Hepatocyte (in vitro differentiated cells): ENCODE results near the gene BARX2. TPM values are rescaled to one million over a fixed set of nuclear protein-coding genes. Genes with fewer than 3 reads are reported as not detected.
A peak's percentile ranks its signal among the peaks of the same experiment; 100 is the strongest.

ENCODE experiments used
- DNase-seq: peaks from one replicate; pipeline ENCODE4 v3.0.0-alpha.2; 2016; ENCODE audit warnings: low spot score
- H2AFZ ChIP-seq: fragments of 200-600 bp; sonication (generic); 2 replicates; pipeline ENCODE4 v1.6.0; 2016; ENCODE audit warnings: antibody characterized with exemption, mild to moderate bottlenecking
- H3K27ac ChIP-seq: fragments of 200-600 bp; sonication (generic); 2 replicates; pipeline ENCODE4 v1.5.1; 2016; ENCODE audit warnings: mild to moderate bottlenecking
- H3K27me3 ChIP-seq: fragments of 200-600 bp; sonication (generic); 2 replicates; pipeline ENCODE4 v1.6.1; 2016
- H3K36me3 ChIP-seq: fragments of 200-600 bp; sonication (generic); replicated peaks from 2 replicates; pipeline ENCODE4 v1.5.1; 2016; ENCODE audit warnings: low read depth; ENCODE audit not compliant: insufficient read depth
- H3K4me1 ChIP-seq: fragments of 200-600 bp; sonication (generic); 2 replicates; pipeline ENCODE4 v1.5.1; 2016; ENCODE audit warnings: mild to moderate bottlenecking, moderate library complexity; ENCODE audit not compliant: insufficient read depth
- H3K4me2 ChIP-seq: fragments of 200-600 bp; sonication (generic); 2 replicates; pipeline ENCODE4 v1.6.0; 2016
- H3K4me3 ChIP-seq: fragments of 200-600 bp; sonication (generic); 2 replicates; pipeline ENCODE4 v1.5.1; 2016; ENCODE audit warnings: mild to moderate bottlenecking
- H3K79me2 ChIP-seq: fragments of 200-600 bp; sonication (generic); 2 replicates; pipeline ENCODE4 v1.6.0; 2017; ENCODE audit warnings: mild to moderate bottlenecking
- H3K9me2 ChIP-seq: fragments of 200-600 bp; sonication (generic); replicated peaks from 2 replicates; pipeline ENCODE4 v1.6.0; 2017; ENCODE audit warnings: mild to moderate bottlenecking; ENCODE audit not compliant: insufficient read depth
- H3K9me3 ChIP-seq: fragments of 200-600 bp; sonication (generic); 2 replicates; pipeline ENCODE4 v1.5.1; 2016; ENCODE audit warnings: low read depth, mild to moderate bottlenecking
- H4K20me1 ChIP-seq: fragments of 200-600 bp; sonication (generic); 2 replicates; pipeline ENCODE4 v1.6.0; 2016; ENCODE audit warnings: mild to moderate bottlenecking; ENCODE audit not compliant: insufficient read depth, poor library complexity, severe bottlenecking
- CTCF ChIP-seq: fragments of 200-600 bp; sonication (generic); IDR thresholded peaks from 2 replicates; pipeline ENCODE4 v1.5.1; 2016; ENCODE audit warnings: antibody characterized with exemption, mild to moderate bottlenecking; ENCODE audit not compliant: poor library complexity
- EZH2 ChIP-seq: fragments of 200-600 bp; sonication (generic); IDR thresholded peaks from 2 replicates; pipeline ENCODE4 v1.6.1; 2016; ENCODE audit warnings: antibody characterized with exemption, mild to moderate bottlenecking, borderline replicate concordance
- EZH2phosphoT487 ChIP-seq: fragments of 200-600 bp; sonication (generic); IDR thresholded peaks from one replicate; pipeline ENCODE4 v1.6.1; 2018; ENCODE audit warnings: antibody characterized with exemption, mild to moderate bottlenecking, low read depth, moderate library complexity; ENCODE audit not compliant: unreplicated experiment, severe bottlenecking
- WGBS: methylation state at CpG from one replicate; pipeline ENCODE4 v1.1.6; 2016; ENCODE audit warnings: low lambda C conversion rate; ENCODE audit errors: missing lambda C conversion rate; 5-methylcytosine and 5-hydroxymethylcytosine counted together
- polyA plus RNA-seq: library from polyadenylated mRNA; unstranded; fragments of >200 nt; fragmentation: Nextera tagmentation; extraction: Ambion mirVana; gene quantifications from 2 replicates; pipeline ENCODE4 v1.2.1, GENCODE V29; 2016
- total RNA-seq: library from RNA; depleted of rRNA; stranded (reverse); fragments of >200 nt; gene quantifications from 2 replicates; pipeline ENCODE4 v1.2.3, GENCODE V29; 2014

Gene BARX2
- total and polyA plus RNA-seq, 2 experiments from 2014 or later = 0.10 to 0.77 TPM

- Histone ChIP-seq H3K27ac (peak overlapping the region; percentile 51), H2AFZ (no peak overlapping the region), H3K4me2 (peak overlapping the region; percentile 41), H4K20me1 (no peaks in the 10 kb centered on the region), H3K9me2 (no peaks in the 10 kb centered on the region), H3K9me3 (no peaks in the 10 kb centered on the region), H3K79me2 (no peaks in the 10 kb centered on the region), H3K4me3 (no peak overlapping the region), H3K4me1 (peaks cover 39% of the 10 kb centered on the region), H3K36me3 (no peaks in the 10 kb centered on the region), H3K27me3 (no peaks in the 10 kb centered on the region)
- DNase-seq = peak; percentile 47
- TF ChIP-seq EZH2 (no peak), EZH2phosphoT487 (no peak), CTCF (no peak)
- WGBS = 28% methylated on average over 6 of the region's 6 CpGs
These were observed 81.7 kb downstream of the BARX2 start for GRCh38 chr11:129457321-129457720.

- Histone ChIP-seq H3K4me1 (peaks cover 39% of the 10 kb centered on the region), H3K4me3 (no peak overlapping the region), H4K20me1 (no peaks in the 10 kb centered on the region), H3K27me3 (no peaks in the 10 kb centered on the region), H3K79me2 (no peaks in the 10 kb centered on the region), H3K9me2 (no peaks in the 10 kb centered on the region), H2AFZ (no peak overlapping the region), H3K4me2 (no peak overlapping the region), H3K27ac (no peak overlapping the region), H3K36me3 (no peaks in the 10 kb centered on the region), H3K9me3 (no peaks in the 10 kb centered on the region)
- TF ChIP-seq EZH2phosphoT487 (no peak), EZH2 (no peak), CTCF (no peak)
- DNase-seq = no peak
- WGBS = 62% methylated on average over 3 of the region's 3 CpGs
These were observed 82.6 kb downstream of the BARX2 start for GRCh38 chr11:129458278-129458677.

GRCh38 chr11:129458756-129459535 lies 83.3 kb downstream of the BARX2 start:
- peak; percentile 54 for DNase-seq
- Histone ChIP-seq H4K20me1 (no peaks in the 10 kb centered on the region), H3K27ac (peak overlapping the region; percentile 8), H3K9me3 (no peaks in the 10 kb centered on the region), H3K27me3 (no peaks in the 10 kb centered on the region), H3K4me1 (peaks cover 39% of the 10 kb centered on the region), H3K9me2 (no peaks in the 10 kb centered on the region), H3K79me2 (no peaks in the 10 kb centered on the region), H3K4me2 (no peak overlapping the region), H2AFZ (no peak overlapping the region), H3K36me3 (no peaks in the 10 kb centered on the region), H3K4me3 (no peak overlapping the region)
- 34% methylated on average over 13 of the region's 13 CpGs for WGBS
- TF ChIP-seq EZH2phosphoT487 (peak; percentile 50), EZH2 (no peak), CTCF (no peak)
